K562 treated with DMSO at 1 percent for 4 hours (cell line): Measurements from ENCODE around the gene TESPA1. TPM values are rescaled to one million over a fixed set of nuclear protein-coding genes. Genes with fewer than 3 reads are reported as not detected.

ENCODE experiments used
- total RNA-seq: library from RNA; unstranded; fragments of 300-600 nt; gene quantifications from 2 replicates; pipeline ENCODE4 v1.2.3, GENCODE V29; 2022; ENCODE audit not compliant: insufficient read depth

Gene TESPA1
- total RNA-seq: 5.6 and 9.5 TPM in 2 replicates

GRCh38 chr12:54984658-54985376, at the start of gene TESPA1:
TESPA1 (minus strand) TSS chr12:54984762; CDS start chr12:54974562, 10,200 bp downstream.

GRCh38 chr12:55019784-55020183, 35.2 kb upstream of the TESPA1 start, which contains the start of gene NEUROD4:
NEUROD4 (plus strand) TSS chr12:55019974; CDS start chr12:55026440, 6,466 bp downstream.

Other genes with a start within 250 kb of the TESPA1 start
- gene MUCL1, start 130.2 kb downstream of the TESPA1 start, total RNA-seq: not detected in 2 replicates
- gene NEUROD4, start 35.2 kb upstream of the TESPA1 start, total RNA-seq: not detected in 2 replicates
- not detected in 2 replicates for gene OR9K2, start 141.6 kb upstream of the TESPA1 start, total RNA-seq
- not detected in 2 replicates for gene OR10A7, start 236.3 kb upstream of the TESPA1 start, total RNA-seq